Measurements from ENCODE around the gene ZCCHC14. TPM values are rescaled to one million over a fixed set of nuclear protein-coding genes. Genes with fewer than 3 reads are reported as not detected.

Gene ZCCHC14
- total RNA-seq, 1 donor from 2014 or later, result 44.8 TPM

DNA sequence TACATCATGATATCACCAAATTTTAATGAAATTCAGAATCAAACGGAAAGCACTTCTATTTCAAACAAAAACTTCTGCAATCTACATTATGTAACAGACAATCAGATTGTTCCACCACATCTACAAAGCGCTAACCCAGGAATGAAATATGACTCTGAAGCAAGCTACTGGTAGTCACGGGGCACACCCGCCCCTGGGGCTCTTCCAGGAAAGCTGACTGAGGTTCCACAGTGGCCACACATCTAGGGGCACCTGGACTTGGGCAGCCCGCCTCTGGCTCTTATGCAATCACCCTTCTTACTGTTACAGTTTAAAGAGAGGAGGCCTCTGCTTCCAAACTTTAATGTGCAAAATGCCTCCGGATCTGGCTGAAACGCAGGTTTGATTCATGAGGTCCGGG is 27.5 kb downstream of the ZCCHC14 start:
- Mint-ChIP-seq H3K36me3 (ENCODE audit: unreplicated experiment) (peaks cover 3% of the 10 kb centered on the region), H3K27me3 (ENCODE audit: unreplicated experiment) (no peaks in the 10 kb centered on the region), H3K4me3 (ENCODE audit: unreplicated experiment) (peak overlapping the region; percentile 48), H3K9me3 (ENCODE audit: unreplicated experiment) (no peaks in the 10 kb centered on the region), H3K27ac (ENCODE audit: unreplicated experiment) (peak overlapping the region; percentile 97), H3K4me1 (ENCODE audit: unreplicated experiment) (peaks cover 82% of the 10 kb centered on the region)
- TF ChIP-seq, protein P1, sequence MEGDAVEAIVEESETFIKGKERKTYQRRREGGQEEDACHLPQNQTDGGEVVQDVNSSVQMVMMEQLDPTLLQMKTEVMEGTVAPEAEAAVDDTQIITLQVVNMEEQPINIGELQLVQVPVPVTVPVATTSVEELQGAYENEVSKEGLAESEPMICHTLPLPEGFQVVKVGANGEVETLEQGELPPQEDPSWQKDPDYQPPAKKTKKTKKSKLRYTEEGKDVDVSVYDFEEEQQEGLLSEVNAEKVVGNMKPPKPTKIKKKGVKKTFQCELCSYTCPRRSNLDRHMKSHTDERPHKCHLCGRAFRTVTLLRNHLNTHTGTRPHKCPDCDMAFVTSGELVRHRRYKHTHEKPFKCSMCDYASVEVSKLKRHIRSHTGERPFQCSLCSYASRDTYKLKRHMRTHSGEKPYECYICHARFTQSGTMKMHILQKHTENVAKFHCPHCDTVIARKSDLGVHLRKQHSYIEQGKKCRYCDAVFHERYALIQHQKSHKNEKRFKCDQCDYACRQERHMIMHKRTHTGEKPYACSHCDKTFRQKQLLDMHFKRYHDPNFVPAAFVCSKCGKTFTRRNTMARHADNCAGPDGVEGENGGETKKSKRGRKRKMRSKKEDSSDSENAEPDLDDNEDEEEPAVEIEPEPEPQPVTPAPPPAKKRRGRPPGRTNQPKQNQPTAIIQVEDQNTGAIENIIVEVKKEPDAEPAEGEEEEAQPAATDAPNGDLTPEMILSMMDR (IDR thresholded peaks at IDR 0.05), result no peak
- DNase-seq (ENCODE audit: extremely low spot score, unreplicated experiment), result no peak

DNA sequence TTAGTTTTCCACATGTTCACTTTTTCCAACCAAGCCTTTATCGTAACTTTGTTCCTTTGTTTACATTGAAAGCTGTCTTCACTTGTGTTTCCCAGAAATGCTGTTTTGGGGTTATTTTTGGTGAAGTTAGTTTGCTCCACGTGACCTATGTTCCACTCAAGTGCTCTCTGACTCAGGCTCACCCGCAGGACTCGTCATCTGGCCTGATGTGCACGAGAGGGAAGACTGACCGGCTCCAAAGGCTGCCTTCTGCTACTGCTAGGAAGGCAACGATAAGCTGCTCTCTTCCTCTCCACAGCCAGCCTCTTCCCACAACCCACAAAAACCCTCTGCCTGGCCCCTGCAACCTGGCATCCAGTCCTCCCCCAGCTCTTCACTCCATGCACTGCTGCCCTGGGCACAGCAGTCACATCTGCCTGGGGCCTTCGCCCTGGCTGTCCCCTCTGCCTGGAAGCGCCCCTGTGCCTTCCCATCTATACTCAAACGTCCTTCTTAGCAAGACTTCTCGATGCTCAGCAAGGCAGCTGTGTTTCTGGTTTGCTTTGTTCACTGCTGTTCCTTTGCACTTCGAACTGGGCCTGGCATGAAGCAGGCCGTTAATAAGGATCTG is 28.0 kb downstream of the ZCCHC14 start:
- TF ChIP-seq, protein P1 (IDR thresholded peaks at IDR 0.05), result no peak
- H3K4me1 Mint-ChIP-seq (ENCODE audit: unreplicated experiment), result peaks cover 82% of the 10 kb centered on the region
- H3K27me3 Mint-ChIP-seq (ENCODE audit: unreplicated experiment), result no peaks in the 10 kb centered on the region
- no peaks in the 10 kb centered on the region for H3K9me3 Mint-ChIP-seq (ENCODE audit: unreplicated experiment)
- H3K4me3 Mint-ChIP-seq (ENCODE audit: unreplicated experiment), result peak overlapping the region; percentile 48
- no peak for DNase-seq (ENCODE audit: extremely low spot score, unreplicated experiment)
- H3K27ac Mint-ChIP-seq (ENCODE audit: unreplicated experiment), result peak overlapping the region; percentile 97
- peaks cover 5% of the 10 kb centered on the region for H3K36me3 Mint-ChIP-seq (ENCODE audit: unreplicated experiment)

DNA sequence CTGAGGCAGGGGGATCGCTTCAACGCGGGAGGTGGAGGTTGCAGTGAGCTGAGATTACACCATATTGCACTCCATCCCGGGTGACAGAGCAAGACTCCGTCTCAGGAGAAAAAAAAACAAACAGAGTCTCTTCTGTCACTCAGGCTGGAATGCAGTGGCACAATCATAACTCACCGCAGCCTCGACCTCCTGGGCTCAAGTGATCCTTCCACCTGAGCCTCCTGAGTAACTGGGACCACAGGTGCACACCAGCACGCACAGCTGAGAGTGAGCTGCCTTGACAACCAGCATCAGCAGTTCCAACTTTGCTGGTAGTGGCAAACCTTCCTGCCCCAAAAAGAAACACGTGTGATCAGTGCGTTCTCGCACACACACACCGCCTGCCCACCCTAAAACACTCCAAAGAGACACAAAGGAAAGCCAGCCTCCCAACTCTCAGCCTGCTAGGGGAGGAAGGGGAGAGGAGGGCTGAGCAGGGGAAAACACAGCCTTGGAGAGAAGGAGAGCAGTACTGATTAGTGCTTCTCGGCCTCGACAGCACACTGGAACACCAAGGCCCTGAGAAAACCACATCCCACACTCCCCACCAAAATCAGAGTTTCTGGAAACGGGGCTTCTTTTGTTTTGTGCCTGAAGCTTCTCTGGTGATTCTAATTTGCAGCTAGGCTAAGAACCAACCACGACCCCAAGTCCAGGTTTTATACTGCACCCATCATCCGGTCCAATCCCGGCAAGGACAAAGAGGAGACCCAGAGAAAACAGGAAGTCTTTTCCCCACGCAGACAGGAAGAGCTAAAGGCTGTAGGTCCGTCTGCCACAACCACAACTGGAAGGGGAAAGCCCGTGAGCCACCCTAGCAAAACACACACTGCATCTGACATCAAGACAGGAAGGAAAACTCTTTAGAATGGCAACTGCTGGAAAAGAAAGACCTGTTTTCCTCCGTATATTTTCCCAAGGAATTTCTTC is 28.8 kb downstream of the ZCCHC14 start:
- Mint-ChIP-seq H3K36me3 (ENCODE audit: unreplicated experiment) (peaks cover 11% of the 10 kb centered on the region), H3K4me3 (ENCODE audit: unreplicated experiment) (peak overlapping the region; percentile 48), H3K9me3 (ENCODE audit: unreplicated experiment) (no peaks in the 10 kb centered on the region), H3K27me3 (ENCODE audit: unreplicated experiment) (no peaks in the 10 kb centered on the region), H3K27ac (ENCODE audit: unreplicated experiment) (peak overlapping the region; percentile 97), H3K4me1 (ENCODE audit: unreplicated experiment) (peaks cover 75% of the 10 kb centered on the region)
- DNase-seq (ENCODE audit: extremely low spot score, unreplicated experiment), result no peak
- TF ChIP-seq, protein P1 (IDR thresholded peaks at IDR 0.05), result no peak

DNA sequence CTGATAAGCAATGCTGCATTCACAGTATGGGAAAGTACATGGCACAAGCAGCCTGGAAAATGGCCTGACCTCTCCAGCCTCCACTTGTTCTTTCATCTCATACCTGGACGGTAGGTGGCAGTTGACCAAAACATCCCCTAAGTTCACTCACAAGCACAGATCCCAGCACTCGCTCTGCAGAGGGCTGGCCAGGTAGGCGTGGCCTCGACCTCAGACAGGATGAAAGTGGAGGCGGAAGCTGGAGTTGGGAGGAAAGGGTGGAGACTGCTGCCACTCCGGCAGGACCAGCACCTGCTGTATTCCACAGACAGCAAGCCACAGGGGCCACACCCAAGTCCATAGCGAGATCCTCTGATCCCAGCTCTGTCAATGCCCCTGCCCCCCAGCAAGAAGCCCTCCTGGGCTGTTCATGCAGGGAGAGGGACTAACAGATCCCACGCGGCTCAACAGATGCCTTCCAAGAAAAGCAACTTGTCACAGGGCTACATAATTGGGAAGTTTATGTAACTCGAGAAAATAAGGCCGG is 31.3 kb downstream of the ZCCHC14 start:
- TF ChIP-seq, protein P1 (IDR thresholded peaks at IDR 0.05), result no peak
- no peak for DNase-seq (ENCODE audit: extremely low spot score, unreplicated experiment)
- Mint-ChIP-seq H3K4me1 (ENCODE audit: unreplicated experiment) (peaks cover 78% of the 10 kb centered on the region), H3K9me3 (ENCODE audit: unreplicated experiment) (no peaks in the 10 kb centered on the region), H3K27me3 (ENCODE audit: unreplicated experiment) (no peaks in the 10 kb centered on the region), H3K27ac (ENCODE audit: unreplicated experiment) (peak overlapping the region; percentile 62), H3K4me3 (ENCODE audit: unreplicated experiment) (no peak overlapping the region), H3K36me3 (ENCODE audit: unreplicated experiment) (peaks cover 23% of the 10 kb centered on the region)

DNA sequence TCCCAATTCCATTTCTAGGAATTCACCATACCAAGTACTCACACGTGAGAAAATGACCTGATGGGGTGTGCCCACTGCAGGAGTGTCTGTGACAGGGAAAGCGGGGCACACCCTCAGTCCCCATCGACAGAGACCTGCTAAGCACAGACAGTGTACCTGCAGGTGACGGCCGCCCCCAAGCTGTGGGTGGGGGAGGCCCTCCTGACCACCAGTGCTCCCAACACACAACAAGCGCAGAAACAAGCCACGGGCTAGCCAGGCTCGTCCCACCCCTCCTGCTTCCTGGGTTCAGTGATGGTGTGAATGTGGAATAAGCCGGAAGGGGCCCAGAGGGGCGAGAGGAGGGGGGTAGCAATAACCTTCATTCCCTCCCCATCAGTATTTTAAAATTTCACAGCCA is 31.9 kb downstream of the ZCCHC14 start:
- Mint-ChIP-seq H3K27me3 (ENCODE audit: unreplicated experiment) (no peaks in the 10 kb centered on the region), H3K27ac (ENCODE audit: unreplicated experiment) (peak overlapping the region; percentile 34), H3K36me3 (ENCODE audit: unreplicated experiment) (peaks cover 23% of the 10 kb centered on the region), H3K9me3 (ENCODE audit: unreplicated experiment) (no peaks in the 10 kb centered on the region), H3K4me1 (ENCODE audit: unreplicated experiment) (peaks cover 73% of the 10 kb centered on the region), H3K4me3 (ENCODE audit: unreplicated experiment) (no peak overlapping the region)
- DNase-seq (ENCODE audit: extremely low spot score, unreplicated experiment), result no peak
- TF ChIP-seq, protein P1 (IDR thresholded peaks at IDR 0.05), result no peak

Data from osteocyte (in vitro differentiated cells).